Neural progenitor cell (in vitro differentiated cells): ENCODE results near the gene CUEDC1. TPM values are rescaled to one million over a fixed set of nuclear protein-coding genes. Genes with fewer than 3 reads are reported as not detected.

Experiments used
- DNase-seq: peaks from one replicate; pipeline ENCODE4 v3.0.0-alpha.2; 2016; ENCODE audit warnings: low spot score
- H2AFZ ChIP-seq: fragments of 200-600 bp; sonication (generic); replicated peaks from 2 replicates; pipeline ENCODE4 v1.6.1; 2016; ENCODE audit warnings: antibody characterized with exemption
- H3F3A ChIP-seq: fragments of 200-600 bp; sonication (generic); 2 replicates; pipeline ENCODE4 v1.6.1; 2016; ENCODE audit warnings: antibody characterized with exemption, low read depth
- H3K27ac ChIP-seq: fragments of 200-600 bp; sonication (generic); 2 replicates; pipeline ENCODE4 v1.5.1; 2016; ENCODE audit warnings: mild to moderate bottlenecking
- H3K27me3 ChIP-seq: fragments of 200-600 bp; sonication (generic); 2 replicates; pipeline ENCODE4 v1.6.1; 2016; ENCODE audit warnings: mild to moderate bottlenecking, moderate library complexity
- H3K36me3 ChIP-seq: fragments of 200-600 bp; sonication (generic); 2 replicates; pipeline ENCODE4 v1.5.1; 2016
- H3K4me1 ChIP-seq: fragments of 200-600 bp; sonication (generic); 2 replicates; pipeline ENCODE4 v1.6.1; 2016; ENCODE audit warnings: mixed run types
- H3K4me2 ChIP-seq: fragments of 200-600 bp; sonication (generic); 2 replicates; pipeline ENCODE4 v1.6.1; 2016
- H3K4me3 ChIP-seq: fragments of 200-600 bp; sonication (generic); 2 replicates; pipeline ENCODE4 v1.5.1; 2016
- H3K79me2 ChIP-seq: fragments of 200-600 bp; sonication (generic); 2 replicates; pipeline ENCODE4 v1.6.1; 2016; ENCODE audit warnings: low read depth
- H3K9ac ChIP-seq: fragments of 200-600 bp; sonication (generic); 2 replicates; pipeline ENCODE4 v1.6.1; 2016
- H3K9me3 ChIP-seq: fragments of 200-600 bp; sonication (generic); 2 replicates; pipeline ENCODE4 v1.5.1; 2016; ENCODE audit warnings: low read depth
- H4K20me1 ChIP-seq: fragments of 200-600 bp; sonication (generic); 2 replicates; pipeline ENCODE4 v1.6.1; 2016; ENCODE audit warnings: low read depth
- H3K27ac Mint-ChIP-seq: 3 replicates; pipeline ENCODE4 v1.8.0; 2021; ENCODE audit warnings: mixed read lengths
- H3K27me3 Mint-ChIP-seq: 2 replicates; pipeline ENCODE4 v1.8.0; 2022; ENCODE audit warnings: low read depth, mild to moderate bottlenecking, inconsistent platforms, moderate library complexity, mixed read lengths; ENCODE audit not compliant: insufficient read depth
- H3K36me3 Mint-ChIP-seq: 3 replicates; pipeline ENCODE4 v1.8.0; 2021; ENCODE audit warnings: mixed read lengths
- H3K4me1 Mint-ChIP-seq: 3 replicates; pipeline ENCODE4 v1.8.0; 2021; ENCODE audit warnings: mixed read lengths
- H3K4me3 Mint-ChIP-seq: 3 replicates; pipeline ENCODE4 v1.8.0; 2021; ENCODE audit warnings: mild to moderate bottlenecking, moderate library complexity, mixed read lengths
- H3K9me3 Mint-ChIP-seq: 3 replicates; pipeline ENCODE4 v1.8.0; 2020; ENCODE audit warnings: mixed read lengths
- CTCF ChIP-seq: fragments of 200-600 bp; sonication (generic); IDR thresholded peaks from 2 replicates; pipeline ENCODE4 v1.5.1; 2017; ENCODE audit warnings: antibody characterized with exemption, mild to moderate bottlenecking
- EZH2 ChIP-seq: fragments of 200-600 bp; sonication (generic); IDR thresholded peaks from 2 replicates; pipeline ENCODE4 v1.6.1; 2017; ENCODE audit warnings: antibody characterized with exemption, mild to moderate bottlenecking, moderate library complexity
- EZH2phosphoT487 ChIP-seq: fragments of 200-600 bp; sonication (generic); IDR thresholded peaks from 2 replicates; pipeline ENCODE4 v1.6.1; 2017; ENCODE audit warnings: antibody characterized with exemption
- total RNA-seq: library from RNA; depleted of rRNA; stranded (reverse); fragments of >200 nt; gene quantifications from 2 replicates; pipeline ENCODE4 v1.2.3, GENCODE V29; 2015; ENCODE audit warnings: low replicate concordance

The CUEDC1 gene
- total RNA-seq, 1 donor from 2014 or later = 8.8 TPM

GRCh38 chr17:57929386-57929785 lies 25.8 kb downstream of the CUEDC1 start:
- Histone ChIP-seq H3K27ac (no peak overlapping the region), H4K20me1 (peaks cover 20% of the 10 kb centered on the region)
- H3K27ac Mint-ChIP-seq = peak overlapping the region; percentile 94

DNA sequence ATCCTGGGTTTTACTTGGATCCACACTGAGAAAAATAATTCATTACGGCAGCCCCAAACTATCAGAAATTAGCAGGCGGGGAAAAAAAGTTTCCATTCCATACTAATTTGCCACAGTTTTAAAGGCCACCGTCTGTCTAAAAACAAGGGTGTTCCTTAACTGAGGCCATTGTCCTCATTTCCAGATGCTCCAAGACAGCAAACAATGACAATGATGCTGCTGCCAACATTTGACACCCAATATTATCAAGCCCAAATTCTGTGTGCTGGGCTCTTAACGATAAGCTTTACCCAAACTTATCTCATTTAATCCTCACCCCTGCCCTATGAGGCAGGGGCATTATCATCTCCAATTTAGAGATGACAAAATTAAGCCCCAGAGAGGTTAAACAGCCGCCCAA lies 26.3 kb downstream of the CUEDC1 start:
- no peaks in the 10 kb centered on the region for H3K27me3 ChIP-seq
- no peak overlapping the region for H2AFZ ChIP-seq
- no peak for DNase-seq
- H3K4me3 Mint-ChIP-seq = no peak overlapping the region
- TF ChIP-seq CTCF = no peak
- TF ChIP-seq EZH2 = no peak
- no peak for TF ChIP-seq EZH2phosphoT487
- no peak overlapping the region for H3K9ac ChIP-seq
- H3K9me3 ChIP-seq = no peaks in the 10 kb centered on the region
- H3K27ac Mint-ChIP-seq = peak overlapping the region; percentile 94
- H3K4me1 ChIP-seq = peaks cover 78% of the 10 kb centered on the region
- peaks cover 20% of the 10 kb centered on the region for H4K20me1 ChIP-seq
- peaks cover 2% of the 10 kb centered on the region for H3K36me3 Mint-ChIP-seq
- no peaks in the 10 kb centered on the region for H3K36me3 ChIP-seq
- peak overlapping the region; percentile 55 for H3K4me2 ChIP-seq
- no peaks in the 10 kb centered on the region for H3K27me3 Mint-ChIP-seq
- no peaks in the 10 kb centered on the region for H3K79me2 ChIP-seq
- H3K9me3 Mint-ChIP-seq = no peaks in the 10 kb centered on the region
- no peak overlapping the region for H3K27ac ChIP-seq
- no peak overlapping the region for H3K4me3 ChIP-seq
- H3K4me1 Mint-ChIP-seq = peaks cover 91% of the 10 kb centered on the region
- H3F3A ChIP-seq = peaks cover 46% of the 10 kb centered on the region

More at GRCh38 chr17:57929386-57929785, 25.8 kb downstream of the CUEDC1 start:
- no peaks in the 10 kb centered on the region for H3K36me3 ChIP-seq
- peak overlapping the region; percentile 55 for H3K4me2 ChIP-seq
- Mint-ChIP-seq H3K4me3 (no peak overlapping the region), H3K4me1 (peaks cover 91% of the 10 kb centered on the region), H3K9me3 (no peaks in the 10 kb centered on the region), H3K36me3 (no peaks in the 10 kb centered on the region), H3K27me3 (no peaks in the 10 kb centered on the region)
- no peak overlapping the region for H3K9ac ChIP-seq
- peaks cover 80% of the 10 kb centered on the region for H3K4me1 ChIP-seq
- H2AFZ ChIP-seq = no peak overlapping the region
- no peaks in the 10 kb centered on the region for H3K27me3 ChIP-seq
- H3K9me3 ChIP-seq = no peaks in the 10 kb centered on the region
- H3K4me3 ChIP-seq = no peak overlapping the region
- DNase-seq = no peak
- TF ChIP-seq CTCF (no peak), EZH2phosphoT487 (no peak), EZH2 (no peak)
- H3F3A ChIP-seq = peaks cover 46% of the 10 kb centered on the region
- H3K79me2 ChIP-seq = no peaks in the 10 kb centered on the region

GRCh38 chr17:57927048-57927723 lies 28.0 kb downstream of the CUEDC1 start:
- peak overlapping the region; percentile 23 for H3K4me3 ChIP-seq
- H3K27ac Mint-ChIP-seq = peak overlapping the region; percentile 98
- peak overlapping the region; percentile 73 for H3K4me2 ChIP-seq
- peaks cover 3% of the 10 kb centered on the region for H3K27me3 Mint-ChIP-seq
- peaks cover 2% of the 10 kb centered on the region for H3K36me3 Mint-ChIP-seq
- no peaks in the 10 kb centered on the region for H3K79me2 ChIP-seq
- peaks cover 46% of the 10 kb centered on the region for H3F3A ChIP-seq
- H3K4me1 ChIP-seq = peaks cover 72% of the 10 kb centered on the region
- H3K4me1 Mint-ChIP-seq = peaks cover 87% of the 10 kb centered on the region
- no peak overlapping the region for H2AFZ ChIP-seq
- no peaks in the 10 kb centered on the region for H3K36me3 ChIP-seq
- TF ChIP-seq CTCF (no peak), EZH2 (no peak), EZH2phosphoT487 (peak; percentile 46)
- H3K4me3 Mint-ChIP-seq = peak overlapping the region; percentile 64
- peak; percentile 94 for DNase-seq
- H3K9me3 Mint-ChIP-seq = no peaks in the 10 kb centered on the region
- H4K20me1 ChIP-seq = peaks cover 20% of the 10 kb centered on the region
- no peaks in the 10 kb centered on the region for H3K27me3 ChIP-seq
- H3K27ac ChIP-seq = peak overlapping the region; percentile 94
- H3K9me3 ChIP-seq = no peaks in the 10 kb centered on the region
- H3K9ac ChIP-seq = no peak overlapping the region
